RPMI7951 (cell line): ENCODE measurements around the gene AFAP1L2. TPM values are rescaled to one million over a fixed set of nuclear protein-coding genes. Genes with fewer than 3 reads are reported as not detected.

Experiments used
- DNase-seq: peaks from one replicate; pipeline ENCODE4 v3.0.0-alpha.2; 2012; ENCODE audit warnings: low read depth
- total RNA-seq: library from RNA; depleted of rRNA; stranded (reverse); fragments of >200 nt; shearing (Covaris generic); gene quantifications from 2 replicates; pipeline ENCODE4 v1.2.3, GENCODE V29; 2014

The AFAP1L2 gene
- total RNA-seq, 1 experiment from 2014 or later = 2.0 TPM

DNA sequence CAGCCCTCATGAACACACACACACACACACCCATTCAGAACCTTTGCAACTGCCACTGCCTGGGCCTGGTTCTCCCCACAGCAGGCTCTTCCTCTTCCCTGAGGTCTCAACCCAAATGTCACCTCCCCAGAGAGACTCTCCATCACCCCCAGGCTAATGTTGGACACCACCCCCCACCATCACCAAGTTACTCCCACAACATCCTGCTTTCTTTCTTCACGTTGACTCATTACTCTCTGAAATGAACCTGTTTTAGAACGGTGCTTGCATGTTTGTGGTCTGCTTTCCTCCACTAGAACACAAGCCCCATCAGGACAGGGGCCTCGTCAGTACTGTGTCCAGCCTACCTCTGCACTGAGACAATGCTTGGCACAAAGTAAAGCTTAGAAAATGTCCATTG lies 16.0 kb downstream of the AFAP1L2 start:
- DNase-seq = peak; percentile 73

- DNase-seq = no peak
These were observed 16.5 kb downstream of the AFAP1L2 start for GRCh38 chr10:114387784-114388183.

GRCh38 chr10:114386452-114386851 lies 17.9 kb downstream of the AFAP1L2 start:
- DNase-seq = no peak

GRCh38 chr10:114385557-114385956 lies 18.7 kb downstream of the AFAP1L2 start:
- no peak for DNase-seq

GRCh38 chr10:114384601-114385000 lies 19.7 kb downstream of the AFAP1L2 start:
- DNase-seq = no peak

GRCh38 chr10:114384181-114384580 lies 20.1 kb downstream of the AFAP1L2 start:
- peak; percentile 58 for DNase-seq

DNA sequence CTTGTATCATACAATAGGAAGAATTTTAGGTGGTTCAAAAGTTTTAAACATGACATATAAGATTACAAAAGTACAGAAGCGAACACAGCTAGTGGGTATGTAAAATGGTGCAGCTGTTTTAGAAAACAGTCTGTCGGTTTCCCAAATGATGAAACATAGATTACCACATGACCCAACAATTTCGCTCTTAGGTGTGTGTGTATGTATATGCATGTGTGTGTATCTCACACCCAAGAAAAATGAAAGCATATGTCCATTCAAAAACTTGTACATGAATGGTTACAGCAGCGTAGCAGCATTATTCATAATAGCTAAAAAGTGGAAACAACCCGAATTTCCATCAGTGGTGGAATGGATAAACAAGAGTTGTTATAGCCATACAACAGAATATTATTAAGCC lies 23.5 kb downstream of the AFAP1L2 start:
- DNase-seq = no peak

- DNase-seq = no peak
These were observed 24.2 kb downstream of the AFAP1L2 start for GRCh38 chr10:114380060-114380459.

DNA sequence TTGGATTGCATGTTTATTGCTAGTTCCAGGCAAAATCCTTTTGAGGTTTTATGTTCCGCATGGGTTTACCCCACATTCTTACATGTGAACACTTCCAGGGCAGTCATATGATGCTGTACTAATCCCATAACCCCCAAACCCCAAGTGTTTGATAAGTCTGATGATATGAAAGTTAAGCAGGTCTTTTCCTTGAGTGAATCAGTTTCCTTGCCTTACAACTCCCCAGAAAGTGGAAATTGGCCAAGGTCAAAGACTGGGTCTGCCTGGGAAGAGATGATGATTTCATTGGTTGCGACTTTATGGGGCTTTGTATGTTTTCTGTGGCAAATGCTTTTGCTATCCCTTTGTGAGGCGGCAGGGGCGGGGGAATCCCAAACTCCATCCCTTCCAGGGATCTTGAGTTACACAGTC lies 24.7 kb downstream of the AFAP1L2 start:
- no peak for DNase-seq

DNA sequence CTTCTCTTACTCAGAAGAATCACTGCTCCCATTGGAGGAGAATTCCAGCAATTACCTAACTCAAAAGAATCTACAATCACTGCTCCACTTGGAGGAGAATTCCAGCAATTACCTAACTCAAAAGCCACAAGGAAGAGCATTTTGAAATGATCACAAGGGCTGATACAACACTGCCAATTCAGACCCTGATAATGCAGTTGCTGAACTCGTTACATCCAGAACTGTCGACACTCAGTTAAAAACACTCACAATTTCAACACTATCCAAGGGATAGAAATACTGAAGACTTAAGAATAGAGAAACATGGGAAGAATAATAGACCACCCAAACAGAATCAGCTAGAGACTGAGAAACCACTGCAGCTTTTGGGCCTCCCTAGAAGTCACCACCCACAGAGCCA lies 27.8 kb downstream of the AFAP1L2 start:
- no peak for DNase-seq

DNA sequence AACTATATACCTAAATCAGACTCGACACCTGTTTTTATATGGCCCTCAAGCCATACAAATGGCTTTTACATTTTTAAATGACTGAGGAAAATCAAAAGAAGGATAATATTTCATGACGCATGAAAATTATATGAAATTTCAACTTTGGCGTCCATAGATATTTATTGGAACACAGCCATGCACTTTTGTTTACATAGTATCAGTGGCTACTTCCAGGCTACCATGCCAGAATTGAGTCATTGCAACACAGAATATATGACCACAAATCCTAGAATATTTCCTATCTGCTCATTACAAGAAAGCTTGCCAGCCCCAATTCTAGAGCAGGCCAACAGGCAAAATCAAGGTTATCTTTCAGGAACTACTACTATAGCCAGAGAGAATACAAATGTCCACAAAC lies 29.3 kb downstream of the AFAP1L2 start:
- DNase-seq = peak; percentile 49

DNA sequence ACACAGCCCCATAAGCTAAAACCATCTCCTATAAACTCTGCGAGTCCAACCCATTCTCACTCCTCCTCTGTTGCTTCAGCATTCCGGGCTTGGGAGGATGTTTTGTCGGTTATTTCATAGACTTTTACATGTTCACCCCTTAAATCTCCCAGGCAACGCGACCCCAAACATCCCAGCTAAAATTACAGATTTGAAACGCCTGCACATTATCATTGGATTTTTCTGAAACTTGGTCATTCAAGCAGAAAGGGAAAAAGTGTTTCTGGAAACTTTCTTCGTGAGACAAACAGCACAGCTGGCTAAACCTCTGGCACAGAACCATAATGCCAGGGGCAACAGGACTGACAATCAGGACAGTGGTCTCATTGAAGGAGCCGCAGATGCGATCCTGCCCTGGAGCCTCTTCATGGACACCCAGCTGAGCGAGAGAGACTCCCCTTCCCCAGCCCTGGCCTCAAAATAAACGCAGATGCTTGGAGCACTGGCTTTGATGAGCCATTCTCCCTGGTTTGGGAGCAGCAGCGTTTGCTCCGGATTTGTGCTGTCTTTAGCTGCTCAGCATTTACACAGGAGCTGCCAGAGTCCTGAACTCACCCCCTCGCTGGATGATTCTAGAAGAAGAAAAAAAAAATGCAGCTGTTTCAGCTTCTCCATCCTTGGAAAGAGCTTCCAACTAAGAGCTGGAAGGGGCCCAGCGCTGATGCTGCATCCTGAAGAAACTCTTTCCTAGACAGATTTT lies 30.1 kb downstream of the AFAP1L2 start:
- DNase-seq = peak; percentile 92

DNA sequence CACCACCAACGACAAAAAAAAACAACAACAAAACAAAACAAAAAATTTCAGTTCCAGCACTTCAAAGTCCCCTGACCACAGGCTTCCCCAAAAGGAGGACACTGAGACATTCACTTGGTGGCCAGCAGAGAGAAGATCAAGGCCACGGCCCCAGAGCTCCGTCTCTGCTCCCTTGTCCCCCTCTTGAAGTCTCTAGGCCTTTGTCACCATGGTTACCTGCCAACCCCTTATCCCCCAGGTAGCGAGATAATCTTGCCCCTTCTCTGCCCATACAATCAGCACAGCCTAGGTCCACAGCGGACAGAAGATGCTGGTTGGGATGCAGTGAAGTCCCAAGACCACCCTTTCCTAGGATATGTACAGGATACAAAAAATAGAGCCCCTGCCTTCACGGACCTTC lies 30.7 kb downstream of the AFAP1L2 start:
- DNase-seq = no peak

DNA sequence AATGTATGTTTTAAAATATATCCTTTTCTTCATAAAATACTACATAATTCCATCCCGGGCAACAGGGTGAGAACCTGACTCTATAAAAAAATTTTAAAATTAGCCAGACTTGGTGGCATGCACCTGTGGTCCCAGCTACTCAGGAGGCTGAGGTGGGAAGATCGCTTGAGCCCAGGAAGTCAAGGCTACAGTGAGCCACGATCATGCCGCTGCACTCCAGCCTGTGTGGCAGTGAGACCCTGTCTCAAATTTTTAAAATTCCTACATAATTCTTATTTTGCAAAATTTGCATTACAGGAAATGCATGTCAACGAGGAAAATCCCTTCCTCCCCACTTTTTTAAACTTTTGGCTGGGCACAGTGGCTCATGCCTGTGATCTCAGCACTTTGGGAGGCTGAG lies 31.3 kb downstream of the AFAP1L2 start:
- DNase-seq = no peak

DNA sequence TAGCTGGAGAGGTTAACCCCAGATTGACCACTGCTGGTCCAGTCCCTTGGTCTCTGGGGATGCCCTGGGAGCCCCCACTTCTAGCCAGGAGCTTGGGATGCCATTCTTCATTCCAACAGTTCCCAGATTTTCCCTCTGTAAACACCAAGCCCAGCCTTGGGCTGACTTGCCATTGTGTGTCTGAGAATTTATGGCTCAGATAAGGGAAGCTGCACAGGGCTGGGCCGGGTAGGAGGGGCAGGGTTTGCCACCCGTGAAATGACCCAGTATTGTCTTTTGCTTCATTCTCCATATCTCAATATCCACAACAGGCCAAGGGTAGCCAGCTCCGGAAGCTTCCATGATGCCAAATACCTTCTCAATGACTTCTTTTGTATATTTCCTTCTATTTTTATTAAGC lies 32.1 kb downstream of the AFAP1L2 start:
- DNase-seq = no peak

- no peak for DNase-seq
These were observed 33.3 kb downstream of the AFAP1L2 start for GRCh38 chr10:114370966-114371365.

- DNase-seq = no peak
These were observed 34.1 kb downstream of the AFAP1L2 start for GRCh38 chr10:114370199-114370598.

DNA sequence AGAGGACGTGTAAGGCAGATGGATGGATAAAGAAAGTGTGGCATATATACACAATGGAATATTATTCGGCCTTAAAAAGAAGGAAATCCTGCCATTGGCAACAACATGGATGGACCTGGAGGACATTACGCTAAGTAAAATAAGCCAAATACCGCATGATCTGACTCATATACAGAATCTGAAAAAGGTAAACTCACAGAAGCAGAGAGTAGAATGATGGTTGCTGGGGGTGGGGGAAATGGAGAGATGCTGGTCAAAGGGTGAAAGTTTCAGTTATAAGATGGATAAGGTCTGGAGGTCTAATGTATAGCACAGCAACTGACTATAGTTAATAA lies 36.3 kb downstream of the AFAP1L2 start:
- no peak for DNase-seq

GRCh38 chr10:114367351-114368056 lies 36.8 kb downstream of the AFAP1L2 start:
- peak; percentile 70 for DNase-seq

DNA sequence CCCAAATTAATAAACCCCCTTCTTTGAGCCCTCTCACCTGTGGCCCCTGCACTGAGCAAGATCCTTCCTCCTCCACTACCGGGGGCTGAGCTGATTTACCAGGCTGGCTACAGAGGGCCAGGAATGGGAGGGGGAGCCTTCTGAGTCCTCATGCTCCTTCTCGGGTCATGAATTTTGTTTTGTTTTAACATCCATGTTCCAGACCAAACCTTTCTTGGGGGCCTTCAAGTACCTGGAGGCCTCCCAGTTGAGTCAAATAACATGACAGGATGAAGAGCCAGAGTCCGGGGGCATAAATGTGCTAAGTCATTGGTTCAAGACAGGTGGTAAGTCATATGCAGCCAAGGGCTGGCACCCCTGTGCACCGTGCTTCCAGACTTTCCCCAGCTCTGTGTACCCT lies 39.6 kb downstream of the AFAP1L2 start:
- DNase-seq = no peak

- no peak for DNase-seq
These were observed 40.4 kb downstream of the AFAP1L2 start for GRCh38 chr10:114363745-114364454.

DNA sequence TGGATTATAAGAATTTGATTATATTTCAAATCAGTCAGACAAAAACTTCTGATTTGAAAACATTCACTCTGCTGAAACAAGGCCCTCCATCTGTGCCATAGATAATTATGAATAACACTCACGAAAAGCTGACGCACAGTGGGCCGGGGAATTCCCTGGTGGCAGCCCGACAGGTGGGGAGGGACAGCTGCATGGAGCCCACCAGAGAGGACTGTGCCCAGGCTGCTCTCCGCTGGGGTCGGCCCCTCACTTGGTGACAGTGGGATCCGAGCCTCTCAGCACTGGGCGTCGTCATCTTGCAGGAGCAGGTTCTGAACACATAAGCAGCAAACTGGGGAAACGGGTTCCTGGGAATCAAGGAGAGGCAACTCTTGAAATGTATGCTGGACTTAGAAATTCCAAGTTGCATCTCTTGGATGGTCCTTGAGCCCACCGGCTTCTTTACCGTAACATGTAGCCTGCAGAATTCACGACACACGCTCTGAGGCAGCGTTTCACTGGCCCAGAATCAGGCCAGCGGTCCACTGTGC lies 41.4 kb downstream of the AFAP1L2 start:
- no peak for DNase-seq

GRCh38 chr10:114359953-114360345 lies 44.4 kb downstream of the AFAP1L2 start:
- DNase-seq = no peak
